HepG2 (cell line): ENCODE measurements around the gene PSMC1. TPM values are rescaled to one million over a fixed set of nuclear protein-coding genes. Genes with fewer than 3 reads are reported as not detected.

Source experiments
- CHCHD3 ChIP-seq: sonication (generic); formaldehyde crosslinking; IDR thresholded peaks from 2 replicates; pipeline ENCODE4 v1.8.0; 2022; ENCODE audit warnings: mild to moderate bottlenecking, missing genetic modification reagents, moderate library complexity
- HNF4G ChIP-seq, 2 experiments: sonication (generic) in 1 of 2; formaldehyde crosslinking in 1 of 2; IDR thresholded peaks; 2 replicates each; pipeline versions ENCODE4 v1.4.0 to v1.6.1; 2011 to 2020; ENCODE audit warnings: borderline replicate concordance in 2 of 2, low read depth in 2 of 2, mild to moderate bottlenecking in 2 of 2, low read length in 1 of 2, missing genetic modification reagents in 1 of 2, moderate library complexity in 1 of 2
- MEIS2 ChIP-seq: sonication (generic); formaldehyde crosslinking; IDR thresholded peaks from 2 replicates; pipeline ENCODE4 v1.9.0; 2021; ENCODE audit warnings: mild to moderate bottlenecking, missing genetic modification reagents
- NR2C2 ChIP-seq: sonication (generic); formaldehyde crosslinking; IDR thresholded peaks from 2 replicates; pipeline ENCODE4 v1.4.0; 2020; ENCODE audit warnings: missing genetic modification reagents, mild to moderate bottlenecking, moderate library complexity, borderline replicate concordance
- U2AF2 ChIP-seq: fragments of 200-400 bp; formaldehyde crosslinking; IDR thresholded peaks from 2 replicates; pipeline ENCODE4 v1.6.1; 2017; ENCODE audit warnings: low read depth, mild to moderate bottlenecking, low read length
- ZIK1 ChIP-seq: sonication (generic); formaldehyde crosslinking; IDR thresholded peaks from 2 replicates; pipeline ENCODE4 v1.5.0; 2020; ENCODE audit warnings: mild to moderate bottlenecking, low read depth, missing genetic modification reagents, borderline replicate concordance
- ZNF253 ChIP-seq: sonication (generic); formaldehyde crosslinking; IDR thresholded peaks from 2 replicates; pipeline ENCODE4 v1.8.0; 2022; ENCODE audit warnings: mild to moderate bottlenecking, missing genetic modification reagents, borderline replicate concordance
- ZNF598 ChIP-seq: sonication (generic); formaldehyde crosslinking; IDR thresholded peaks from 2 replicates; pipeline ENCODE4 v1.5.1; 2020; ENCODE audit warnings: mild to moderate bottlenecking, missing genetic modification reagents, borderline replicate concordance
- ZNF614 ChIP-seq: IDR thresholded peaks from 2 replicates; pipeline ENCODE4 v1.6.1; 2018; ENCODE audit warnings: missing biosample characterization, missing genetic modification reagents, inconsistent platforms, borderline replicate concordance
- ZNF768 ChIP-seq: sonication (generic); formaldehyde crosslinking; IDR thresholded peaks from 2 replicates; pipeline ENCODE4 v1.4.0; 2020; ENCODE audit warnings: missing genetic modification reagents
- ZNF775 ChIP-seq: sonication (generic); formaldehyde crosslinking; IDR thresholded peaks from 2 replicates; pipeline ENCODE4 v1.4.0; 2020; ENCODE audit warnings: missing genetic modification reagents, mild to moderate bottlenecking, moderate library complexity, borderline replicate concordance
- ZNF839 ChIP-seq: sonication (generic); formaldehyde crosslinking; IDR thresholded peaks from 2 replicates; pipeline ENCODE4 v1.4.0; 2020; ENCODE audit warnings: missing genetic modification reagents, mild to moderate bottlenecking, borderline replicate concordance
- ZSCAN25 ChIP-seq: sonication (generic); formaldehyde crosslinking; IDR thresholded peaks from 2 replicates; pipeline ENCODE4 v1.8.0; 2022; ENCODE audit warnings: mild to moderate bottlenecking, missing genetic modification reagents
- polyA plus RNA-seq, 8 experiments: library from polyadenylated mRNA; depleted of rRNA in 3 of 8; stranded (reverse) in 7 of 8; unstranded in 1 of 8; fragments of >200 nt; fragmentation: Illumina TruSeq in 4 of 8; extraction: Trizol in 4 of 8; gene quantifications; 2 replicates each; pipeline versions ENCODE4 v1.2.1 to v1.2.3, GENCODE V29; 2011 to 2016; ENCODE audit warnings: low read depth in 4 of 8, missing spikeins in 1 of 8, mixed read lengths in 1 of 8; ENCODE audit not compliant: insufficient read depth in 1 of 8
- total RNA-seq, 5 experiments: library from RNA; depleted of rRNA; stranded (reverse); fragments of >200 nt; fragmentation: Illumina TruSeq; extraction: Trizol; gene quantifications; 2 replicates each; pipeline ENCODE4 v1.2.3, GENCODE V29; 2016; ENCODE audit warnings: low read depth in 1 of 5
- TF ChIP-seq, protein P1 (sequence below): sonication (generic); formaldehyde crosslinking; IDR thresholded peaks from one replicate; pipeline ENCODE4 v1.5.1; 2020; ENCODE audit warnings: mild to moderate bottlenecking, missing genetic modification reagents; ENCODE audit errors: not compliant biosample characterization
- TF ChIP-seq, protein P2 (sequence below): sonication (generic); formaldehyde crosslinking; IDR thresholded peaks from 2 replicates; pipeline ENCODE4 v1.4.0; 2020; ENCODE audit warnings: missing genetic modification reagents, borderline replicate concordance

Gene PSMC1
- total and polyA plus RNA-seq, 2 of the 13 experiments (the other 11 are each of a cell fraction or from before 2014, with no cell fraction given) = 48.6 to 167 TPM

DNA sequence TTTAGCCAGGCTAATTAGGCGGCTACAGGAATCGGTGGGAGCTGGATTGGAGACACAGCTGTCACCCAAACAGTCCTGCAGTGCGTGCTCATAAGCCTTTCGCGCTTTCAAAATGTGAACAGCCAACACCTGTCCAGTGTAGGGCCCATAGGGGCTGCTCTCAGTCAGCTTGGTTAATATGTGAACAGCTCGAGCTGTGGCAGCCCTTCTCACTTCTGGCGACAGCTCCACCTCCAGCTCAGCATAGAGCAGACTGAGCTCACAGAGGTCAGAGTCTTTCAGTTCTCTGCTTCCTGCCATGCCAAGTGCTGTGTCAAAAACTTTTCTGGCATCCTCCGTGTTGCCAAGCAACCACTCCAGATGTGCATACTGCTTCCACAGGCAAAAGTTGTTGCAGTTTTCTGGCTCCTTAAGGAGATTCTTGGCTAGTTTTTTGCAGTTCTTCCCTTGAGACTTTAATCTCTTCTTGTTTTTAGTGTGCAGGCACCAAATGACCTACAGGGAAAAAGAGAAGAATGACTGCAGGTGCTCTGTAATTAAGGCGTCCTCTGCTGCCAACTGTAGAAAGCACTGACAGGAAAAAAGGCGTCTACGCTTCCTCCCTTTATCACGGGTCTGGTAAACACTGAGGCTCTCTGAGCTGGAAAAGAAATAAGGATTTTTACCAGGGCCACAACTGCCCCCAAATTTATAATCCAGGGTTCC, 32.5 kb downstream of the PSMC1 start (continued):
- TF ChIP-seq, protein P1, sequence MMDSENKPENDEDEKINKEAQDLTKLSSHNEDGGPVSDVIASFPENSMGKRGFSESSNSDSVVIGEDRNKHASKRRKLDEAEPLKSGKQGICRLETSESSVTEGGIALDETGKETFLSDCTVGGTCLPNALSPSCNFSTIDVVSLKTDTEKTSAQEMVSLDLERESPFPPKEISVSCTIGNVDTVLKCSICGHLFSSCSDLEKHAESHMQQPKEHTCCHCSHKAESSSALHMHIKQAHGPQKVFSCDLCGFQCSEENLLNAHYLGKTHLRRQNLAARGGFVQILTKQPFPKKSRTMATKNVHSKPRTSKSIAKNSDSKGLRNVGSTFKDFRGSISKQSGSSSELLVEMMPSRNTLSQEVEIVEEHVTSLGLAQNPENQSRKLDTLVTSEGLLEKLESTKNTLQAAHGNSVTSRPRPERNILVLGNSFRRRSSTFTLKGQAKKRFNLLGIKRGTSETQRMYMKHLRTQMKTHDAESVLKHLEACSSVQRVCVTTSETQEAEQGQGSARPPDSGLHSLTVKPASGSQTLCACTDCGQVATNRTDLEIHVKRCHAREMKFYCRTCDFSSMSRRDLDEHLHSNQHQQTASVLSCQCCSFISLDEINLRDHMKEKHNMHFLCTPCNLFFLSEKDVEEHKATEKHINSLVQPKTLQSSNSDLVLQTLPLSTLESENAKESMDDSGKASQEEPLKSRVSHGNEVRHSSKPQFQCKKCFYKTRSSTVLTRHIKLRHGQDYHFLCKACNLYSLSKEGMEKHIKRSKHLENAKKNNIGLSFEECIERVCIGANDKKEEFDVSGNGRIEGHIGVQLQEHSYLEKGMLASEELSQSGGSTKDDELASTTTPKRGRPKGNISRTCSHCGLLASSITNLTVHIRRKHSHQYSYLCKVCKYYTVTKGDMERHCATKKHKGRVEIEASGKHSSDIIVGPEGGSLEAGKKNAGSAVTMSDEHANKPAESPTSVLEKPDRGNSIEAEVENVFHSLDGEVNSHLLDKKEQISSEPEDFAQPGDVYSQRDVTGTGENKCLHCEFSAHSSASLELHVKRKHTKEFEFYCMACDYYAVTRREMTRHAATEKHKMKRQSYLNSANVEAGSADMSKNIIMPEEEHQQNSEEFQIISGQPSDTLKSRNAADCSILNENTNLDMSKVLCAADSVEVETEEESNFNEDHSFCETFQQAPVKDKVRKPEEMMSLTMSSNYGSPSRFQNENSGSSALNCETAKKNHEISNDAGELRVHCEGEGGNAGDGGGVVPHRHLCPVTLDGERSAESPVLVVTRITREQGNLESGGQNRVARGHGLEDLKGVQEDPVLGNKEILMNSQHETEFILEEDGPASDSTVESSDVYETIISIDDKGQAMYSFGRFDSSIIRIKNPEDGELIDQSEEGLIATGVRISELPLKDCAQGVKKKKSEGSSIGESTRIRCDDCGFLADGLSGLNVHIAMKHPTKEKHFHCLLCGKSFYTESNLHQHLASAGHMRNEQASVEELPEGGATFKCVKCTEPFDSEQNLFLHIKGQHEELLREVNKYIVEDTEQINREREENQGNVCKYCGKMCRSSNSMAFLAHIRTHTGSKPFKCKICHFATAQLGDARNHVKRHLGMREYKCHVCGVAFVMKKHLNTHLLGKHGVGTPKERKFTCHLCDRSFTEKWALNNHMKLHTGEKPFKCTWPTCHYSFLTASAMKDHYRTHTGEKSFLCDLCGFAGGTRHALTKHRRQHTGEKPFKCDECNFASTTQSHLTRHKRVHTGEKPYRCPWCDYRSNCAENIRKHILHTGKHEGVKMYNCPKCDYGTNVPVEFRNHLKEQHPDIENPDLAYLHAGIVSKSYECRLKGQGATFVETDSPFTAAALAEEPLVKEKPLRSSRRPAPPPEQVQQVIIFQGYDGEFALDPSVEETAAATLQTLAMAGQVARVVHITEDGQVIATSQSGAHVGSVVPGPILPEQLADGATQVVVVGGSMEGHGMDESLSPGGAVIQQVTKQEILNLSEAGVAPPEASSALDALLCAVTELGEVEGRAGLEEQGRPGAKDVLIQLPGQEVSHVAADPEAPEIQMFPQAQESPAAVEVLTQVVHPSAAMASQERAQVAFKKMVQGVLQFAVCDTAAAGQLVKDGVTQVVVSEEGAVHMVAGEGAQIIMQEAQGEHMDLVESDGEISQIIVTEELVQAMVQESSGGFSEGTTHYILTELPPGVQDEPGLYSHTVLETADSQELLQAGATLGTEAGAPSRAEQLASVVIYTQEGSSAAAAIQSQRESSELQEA (CRISPR knock-in tag) = no peak
- TF ChIP-seq NR2C2 (no peak), CHCHD3 (CRISPR knock-in tag) (no peak), U2AF2 (no peak), MEIS2 (no peak), ZNF768 (CRISPR knock-in tag) (no peak), ZNF598 (CRISPR knock-in tag) (no peak), ZNF253 (CRISPR knock-in tag) (no peak), HNF4G (IDR thresholded peaks at IDR 0.05; ENCODE audit: borderline replicate concordance, low read depth, low read length) (no peak), HNF4G (CRISPR knock-in tag; IDR thresholded peaks at IDR 0.05; ENCODE audit: borderline replicate concordance, low read depth) (no peak), ZIK1 (CRISPR knock-in tag) (no peak), ZNF839 (no peak), ZSCAN25 (CRISPR knock-in tag) (no peak), ZNF614 (no peak), ZNF775 (CRISPR knock-in tag) (no peak)
- TF ChIP-seq, protein P2, sequence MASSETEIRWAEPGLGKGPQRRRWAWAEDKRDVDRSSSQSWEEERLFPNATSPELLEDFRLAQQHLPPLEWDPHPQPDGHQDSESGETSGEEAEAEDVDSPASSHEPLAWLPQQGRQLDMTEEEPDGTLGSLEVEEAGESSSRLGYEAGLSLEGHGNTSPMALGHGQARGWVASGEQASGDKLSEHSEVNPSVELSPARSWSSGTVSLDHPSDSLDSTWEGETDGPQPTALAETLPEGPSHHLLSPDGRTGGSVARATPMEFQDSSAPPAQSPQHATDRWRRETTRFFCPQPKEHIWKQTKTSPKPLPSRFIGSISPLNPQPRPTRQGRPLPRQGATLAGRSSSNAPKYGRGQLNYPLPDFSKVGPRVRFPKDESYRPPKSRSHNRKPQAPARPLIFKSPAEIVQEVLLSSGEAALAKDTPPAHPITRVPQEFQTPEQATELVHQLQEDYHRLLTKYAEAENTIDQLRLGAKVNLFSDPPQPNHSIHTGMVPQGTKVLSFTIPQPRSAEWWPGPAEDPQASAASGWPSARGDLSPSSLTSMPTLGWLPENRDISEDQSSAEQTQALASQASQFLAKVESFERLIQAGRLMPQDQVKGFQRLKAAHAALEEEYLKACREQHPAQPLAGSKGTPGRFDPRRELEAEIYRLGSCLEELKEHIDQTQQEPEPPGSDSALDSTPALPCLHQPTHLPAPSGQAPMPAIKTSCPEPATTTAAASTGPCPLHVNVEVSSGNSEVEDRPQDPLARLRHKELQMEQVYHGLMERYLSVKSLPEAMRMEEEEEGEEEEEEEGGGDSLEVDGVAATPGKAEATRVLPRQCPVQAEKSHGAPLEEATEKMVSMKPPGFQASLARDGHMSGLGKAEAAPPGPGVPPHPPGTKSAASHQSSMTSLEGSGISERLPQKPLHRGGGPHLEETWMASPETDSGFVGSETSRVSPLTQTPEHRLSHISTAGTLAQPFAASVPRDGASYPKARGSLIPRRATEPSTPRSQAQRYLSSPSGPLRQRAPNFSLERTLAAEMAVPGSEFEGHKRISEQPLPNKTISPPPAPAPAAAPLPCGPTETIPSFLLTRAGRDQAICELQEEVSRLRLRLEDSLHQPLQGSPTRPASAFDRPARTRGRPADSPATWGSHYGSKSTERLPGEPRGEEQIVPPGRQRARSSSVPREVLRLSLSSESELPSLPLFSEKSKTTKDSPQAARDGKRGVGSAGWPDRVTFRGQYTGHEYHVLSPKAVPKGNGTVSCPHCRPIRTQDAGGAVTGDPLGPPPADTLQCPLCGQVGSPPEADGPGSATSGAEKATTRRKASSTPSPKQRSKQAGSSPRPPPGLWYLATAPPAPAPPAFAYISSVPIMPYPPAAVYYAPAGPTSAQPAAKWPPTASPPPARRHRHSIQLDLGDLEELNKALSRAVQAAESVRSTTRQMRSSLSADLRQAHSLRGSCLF (CRISPR knock-in tag) = no peak
